GM20000 (cell line): ENCODE measurements around the gene INHBE.
"Not testable (repeated sequence)": the region's sequence is repeated elsewhere in the genome, so short reads cannot be mapped to it uniquely, and the experiment has no call there.

Experiments used
- DNase-seq: peaks from one replicate; pipeline ENCODE4 v3.0.0; 2012; ENCODE audit warnings: low spot score
- CTCF ChIP-seq: IDR thresholded peaks from 2 replicates; pipeline ENCODE4 v1.5.1; 2012; ENCODE audit warnings: mild to moderate bottlenecking, control low read depth; ENCODE audit errors: extremely low read depth, missing control alignments

INHBE gene

GRCh38 chr12:57496822-57497221 is 41.7 kb downstream of the INHBE start:
- TF ChIP-seq CTCF, result no peak
- no peak for DNase-seq

GRCh38 chr12:57497223-57498131 is 42.4 kb downstream of the INHBE start:
- no peak for DNase-seq
- TF ChIP-seq CTCF, result no peak

GRCh38 chr12:57498132-57498502 is 43.0 kb downstream of the INHBE start:
- no peak for TF ChIP-seq CTCF
- no peak for DNase-seq

GRCh38 chr12:57498571-57498970 is 43.5 kb downstream of the INHBE start:
- no peak for TF ChIP-seq CTCF

GRCh38 chr12:57500213-57500612 is 45.1 kb downstream of the INHBE start:
- no peak for DNase-seq
- TF ChIP-seq CTCF, result no peak

More at GRCh38 chr12:57498571-57498970, 43.5 kb downstream of the INHBE start:
- no peak for DNase-seq

GRCh38 chr12:57502311-57502969 is 47.3 kb downstream of the INHBE start:
- DNase-seq, result not testable (repeated sequence)

- DNase-seq, result not testable (repeated sequence)
These were observed 51.4 kb downstream of the INHBE start for GRCh38 chr12:57506541-57506940.
